HCT116 (cell line): Measurements from ENCODE around the gene LCA5L. TPM values are rescaled to one million over a fixed set of nuclear protein-coding genes. Genes with fewer than 3 reads are reported as not detected.

Experiments
- ATAC-seq: fragments of 200-7000 bp; cut with Tn5 transposase; 2 replicates; pipeline ENCODE4 v1.9.1; 2020; ENCODE audit warnings: mild to moderate bottlenecking, moderate library complexity
- BruUV-seq: library from RNA; stranded (reverse); fragments of 400-500 nt; replicated peaks from 2 replicates; lab custom pipeline; 2021; lab: Mats Ljungman, UMichigan
- CTCF ChIA-PET: fragments of 300-600 bp; sonication (Branson Sonifier 250); formaldehyde crosslinking; loops from one replicate; lab custom pipeline; 2021; ENCODE audit warnings: antibody characterized with exemption; lab: Charles Lee
- POLR2A ChIA-PET: fragments of 300-600, 350-600 bp; sonication (Branson Sonifier 250); formaldehyde crosslinking; loops from one replicate; lab custom pipeline; 2021; ENCODE audit warnings: antibody characterized with exemption; lab: Charles Lee
- RAD21 ChIA-PET, 2 experiments: fragments of 300-600 bp; sonication (Branson Sonifier 250); formaldehyde crosslinking; loops; one replicate each; lab custom pipeline; 2023; ENCODE audit warnings: low total read pairs in 2 of 2; ENCODE audit not compliant: uncharacterized antibody in 2 of 2, unreplicated experiment in 2 of 2, low non-redundant PET in 1 of 2; lab: Charles Lee
- DNase-seq: peaks from one replicate; pipeline ENCODE4 v3.0.0-alpha.2; 2010; ENCODE audit warnings: low read depth, low spot score
- H2AFZ ChIP-seq: fragments of 200-600 bp; shearing (Covaris generic), sonication (generic); 2 replicates; pipeline ENCODE4 v1.6.1; 2017; ENCODE audit warnings: low read depth, mixed run types, mixed read lengths, antibody characterized with exemption, low read length; ENCODE audit not compliant: poor library complexity, severe bottlenecking
- H3K27ac ChIP-seq: 2 replicates; pipeline ENCODE4 v1.5.1; 2012; ENCODE audit warnings: low read depth, low read length
- H3K27me3 ChIP-seq: fragments of 200-600 bp; sonication (generic); 2 replicates; pipeline ENCODE4 v1.6.1; 2016; ENCODE audit warnings: mixed run types, low read length, mixed read lengths; ENCODE audit not compliant: insufficient read depth
- H3K36me3 ChIP-seq, 2 experiments: fragments of 200-500 bp in 1 of 2; fragments of 200-600 bp in 1 of 2; sonication (Bioruptor generic) in 1 of 2; sonication (generic) in 1 of 2; 2 replicates each; pipeline versions ENCODE4 v1.5.1 to v1.6.1; 2014 to 2016; ENCODE audit warnings: low read length in 2 of 2, inconsistent platforms in 1 of 2, mixed read lengths in 1 of 2, mixed run types in 1 of 2; ENCODE audit not compliant: insufficient read depth in 2 of 2, control insufficient read depth in 1 of 2
- H3K4me1 ChIP-seq, 2 experiments: fragments of 200-600 bp in 1 of 2; sonication (generic) in 1 of 2; 2 replicates each; pipeline versions ENCODE4 v1.5.1 to v1.6.1; 2012 to 2017; ENCODE audit warnings: low read length in 2 of 2, inconsistent platforms in 1 of 2, mild to moderate bottlenecking in 1 of 2, mixed read lengths in 1 of 2, mixed run types in 1 of 2, moderate library complexity in 1 of 2; ENCODE audit not compliant: insufficient read depth in 2 of 2, control insufficient read depth in 1 of 2
- H3K4me2 ChIP-seq: fragments of 200-600 bp; sonication (generic); 2 replicates; pipeline ENCODE4 v1.6.1; 2017; ENCODE audit warnings: mixed run types, low read length, mixed read lengths
- H3K4me3 ChIP-seq, 2 experiments: fragments of 200-600 bp in 1 of 2; sonication (generic) in 1 of 2; replicated peaks in 1 of 2; 2 replicates each; pipeline ENCODE4 v1.5.1; 2011 to 2016; ENCODE audit warnings: low read length in 2 of 2, control low read depth in 1 of 2, low read depth in 1 of 2, mild to moderate bottlenecking in 1 of 2, mixed read lengths in 1 of 2, mixed run types in 1 of 2
- H3K79me2 ChIP-seq: fragments of 200-600 bp; sonication (generic); 2 replicates; pipeline ENCODE4 v1.6.1; 2017; ENCODE audit warnings: mild to moderate bottlenecking, mixed run types, low read length, moderate library complexity, mixed read lengths; ENCODE audit not compliant: insufficient read depth
- H3K9ac ChIP-seq: fragments of 200-600 bp; sonication (generic); 2 replicates; pipeline ENCODE4 v1.6.1; 2016; ENCODE audit warnings: low read length, mixed read lengths
- H3K9me2 ChIP-seq: fragments of 200-600 bp; sonication (generic), shearing (Covaris generic); 2 replicates; pipeline ENCODE4 v1.6.1; 2017; ENCODE audit warnings: mixed run types, mild to moderate bottlenecking, moderate library complexity; ENCODE audit not compliant: insufficient read depth
- H3K9me3 ChIP-seq, 2 experiments: fragments of 200-500 bp in 1 of 2; fragments of 200-600 bp in 1 of 2; sonication (Bioruptor generic) in 1 of 2; sonication (generic) in 1 of 2; 2 replicates each; pipeline ENCODE4 v1.6.1; 2014 to 2017; ENCODE audit warnings: low read length in 2 of 2, mixed read lengths in 2 of 2, inconsistent platforms in 1 of 2, low read depth in 1 of 2, mild to moderate bottlenecking in 1 of 2, mixed run types in 1 of 2, moderate library complexity in 1 of 2; ENCODE audit not compliant: control insufficient read depth in 1 of 2, insufficient read depth in 1 of 2
- H4K20me1 ChIP-seq: fragments of 200-600 bp; sonication (generic), shearing (Covaris generic); 2 replicates; pipeline ENCODE4 v1.6.1; 2017; ENCODE audit warnings: mixed run types, mild to moderate bottlenecking, moderate library complexity; ENCODE audit not compliant: insufficient read depth
- CTCF ChIP-seq, 3 experiments: fragments of 200-600 bp in 1 of 3; sonication (generic) in 1 of 3; IDR thresholded peaks in 2 of 3; conservative IDR thresholded peaks in 1 of 3; 2 replicates each; pipeline ENCODE4 v1.5.1; 2012 to 2017; ENCODE audit warnings: low read depth in 2 of 3, low read length in 2 of 3, antibody characterized with exemption in 1 of 3, borderline replicate concordance in 1 of 3, control low read depth in 1 of 3, mild to moderate bottlenecking in 1 of 3, mixed read lengths in 1 of 3, mixed run types in 1 of 3, moderate library complexity in 1 of 3; ENCODE audit not compliant: insufficient read depth in 1 of 3
- POLR2A ChIP-seq: IDR thresholded peaks from 2 replicates; pipeline ENCODE4 v1.7.0; 2011; ENCODE audit warnings: borderline replicate concordance; ENCODE audit not compliant: insufficient read depth, insufficient read length; ENCODE audit errors: extremely low read depth
- YY1 ChIP-seq: IDR thresholded peaks from 2 replicates; pipeline ENCODE4 v1.6.1; 2011; ENCODE audit warnings: low read length, low read depth, moderate library complexity, mild to moderate bottlenecking; ENCODE audit not compliant: insufficient replicate concordance; ENCODE audit errors: extremely low read depth
- ZFX ChIP-seq: fragments of 450-650 bp; IDR thresholded peaks from 2 replicates; pipeline ENCODE4 v1.6.1; 2017
- intact Hi-C: fragments of 100-400 bp; cut with micrococcal nuclease; formaldehyde crosslinking; loops from 2 replicates; pipeline ENCODE4 v1.10.0; 2022
- total RNA-seq: library from RNA; stranded (reverse); gene quantifications from one replicate; pipeline ENCODE4 v1.2.1, GENCODE V29; 2021; ENCODE audit not compliant: unreplicated experiment

Gene LCA5L
- total RNA-seq, 1 experiment from 2014 or later, result 1.9 TPM

- H4K20me1 ChIP-seq, result no peaks in the 10 kb centered on the region
- peaks cover 15% of the 10 kb centered on the region; the same call in 1 of the 2 replicates for H3K79me2 ChIP-seq
- H3K9me3 ChIP-seq, result no peaks in the 10 kb centered on the region
- peak overlapping the region; percentile 80 for H3K4me2 ChIP-seq
- no TSS peak for BruUV-seq
- no peak overlapping the region for H3K27ac ChIP-seq
- H2AFZ ChIP-seq, result no peak overlapping the region
- POLR2A ChIA-PET, result no interaction called here
- ATAC-seq, result no peak
- H3K36me3 ChIP-seq, result peaks cover 4 to 7% of the 10 kb centered on the region in 2 experiments; a peak in 2 of 4 replicates
- TF ChIP-seq CTCF (IDR thresholded peaks at IDR 0.05 in 2 of 3, conservative IDR thresholded peaks at IDR 0.05 in 1 of 3; ENCODE audit: borderline replicate concordance in 1 of 3, insufficient read depth in 1 of 3, low read depth in 2 of 3, low read length in 2 of 3) (0 out of 6 replicates have a peak, but pooled peaks of 1 of the 3 experiments have one; percentile 4), POLR2A (no peak), ZFX (no peak), YY1 (no peak)
- RAD21 ChIA-PET, result interaction anchor here in 1 of 2 experiments (0.8 kb wide), 1 partner anchor 897 kb away, joined by 4 read pairs; no protein-coding TSS in a partner anchor
- H3K9me2 ChIP-seq, result no peaks in the 10 kb centered on the region
- H3K4me1 ChIP-seq, result peaks cover 4 to 9% of the 10 kb centered on the region in 2 experiments; a peak in 2 of 4 replicates
- intact Hi-C loops, result loop anchor here (1.0 to 10.0 kb wide), 3 partner anchors 40 to 1234 kb away; partner anchors contain the start of gene HMGN1
- H3K9ac ChIP-seq, result 0 out of 2 replicates have a peak overlapping the region, but pooled peaks have one; percentile 59
- CTCF ChIA-PET, result no interaction called here
- no peak for DNase-seq
- peak overlapping the region in 1 of 2 experiments; percentile 54; a peak in 2 of 4 replicates for H3K4me3 ChIP-seq
- H3K27me3 ChIP-seq, result no peaks in the 10 kb centered on the region
Measured at GRCh38 chr21:39388811-39389155, 56.8 kb downstream of the LCA5L start.
